K562 (cell line): ENCODE data around the gene IQCF6. TPM values are rescaled to one million over a fixed set of nuclear protein-coding genes. Genes with fewer than 3 reads are reported as not detected.

Experiments used
- ATAC-seq: fragments of 200-7000 bp; cut with Tn5 transposase; 3 replicates; pipeline ENCODE4 v1.9.1; 2020; ENCODE audit warnings: moderate library complexity
- BruUV-seq: library from RNA; stranded (reverse); fragments of 400-500 nt; replicated peaks from 2 replicates; lab custom pipeline; 2021; lab: Mats Ljungman, UMichigan
- CTCF ChIA-PET: fragments of 300-600 bp; formaldehyde crosslinking; extraction: SDS; loops from one replicate; lab custom pipeline; 2021; ENCODE audit warnings: low intra/inter-chr PET ratio; lab: Yijun Ruan, JAX
- POLR2A ChIA-PET: fragments of 300-600, 350-650 bp; sonication (Branson Sonifier 250); formaldehyde crosslinking; extraction: SDS; loops from one replicate; lab custom pipeline; 2021; ENCODE audit warnings: antibody characterized with exemption, inconsistent platforms; lab: Yijun Ruan, JAX
- DNase-seq, 4 experiments: peaks; one replicate each; pipeline versions ENCODE4 v3.0.0 to v3.0.0-alpha.2; 2011 to 2018; ENCODE audit warnings: low spot score in 3 of 4, mixed read lengths in 3 of 4; ENCODE audit errors: extremely low read depth in 1 of 4
- FAIRE-seq: peaks from 2 replicates; lab custom pipeline; 2011; peaks lifted over from hg19 to GRCh38; lab: Jason Lieb, UNC
- H2AFZ ChIP-seq: 2 replicates; pipeline ENCODE4 v1.6.0; 2011; ENCODE audit warnings: low read depth, low read length, control low read depth, inconsistent platforms
- H3K27ac ChIP-seq: fragments of 200-600 bp; 3 replicates; pipeline ENCODE4 v1.8.0; 2011; ENCODE audit warnings: low read depth, mild to moderate bottlenecking, control low read depth, inconsistent platforms, low read length, moderate library complexity, mixed read lengths; ENCODE audit errors: extremely low read depth
- H3K27me3 ChIP-seq, 2 experiments: fragments of 300-600 bp in 1 of 2; 2 replicates in 1 of 2; 3 replicates in 1 of 2; pipeline versions ENCODE4 v1.6.0 to v1.8.0; 2011; ENCODE audit warnings: inconsistent platforms in 2 of 2, low read length in 2 of 2, mild to moderate bottlenecking in 1 of 2, mixed read lengths in 1 of 2, moderate library complexity in 1 of 2; ENCODE audit not compliant: control insufficient read depth in 2 of 2, insufficient read depth in 2 of 2
- H3K36me3 ChIP-seq: fragments of 300-600 bp; 3 replicates; pipeline ENCODE4 v1.8.0; 2011; ENCODE audit warnings: mild to moderate bottlenecking, low read length, inconsistent platforms; ENCODE audit not compliant: control insufficient read depth, insufficient read depth
- H3K4me1 ChIP-seq, 2 experiments: fragments of 200-600 bp in 1 of 2; replicated peaks in 1 of 2; 2 replicates in 1 of 2; 3 replicates in 1 of 2; pipeline versions ENCODE4 v1.5.1 to v1.8.0; 2011; ENCODE audit warnings: inconsistent platforms in 2 of 2, low read length in 2 of 2, mild to moderate bottlenecking in 1 of 2, mixed read lengths in 1 of 2, moderate library complexity in 1 of 2; ENCODE audit not compliant: control insufficient read depth in 2 of 2, insufficient read depth in 2 of 2
- H3K4me2 ChIP-seq: 2 replicates; pipeline ENCODE4 v1.6.1; 2011; ENCODE audit warnings: low read length, control low read depth, inconsistent platforms, mixed read lengths; ENCODE audit not compliant: insufficient read depth
- H3K4me3 ChIP-seq: fragments of 200-600 bp; sonication (generic), shearing (Covaris generic); 2 replicates; pipeline ENCODE4 v1.5.1; 2016; ENCODE audit warnings: control low read depth, inconsistent platforms
- H3K79me2 ChIP-seq: fragments of 200-600 bp; 3 replicates; pipeline ENCODE4 v1.8.0; 2011; ENCODE audit warnings: low read length, inconsistent platforms; ENCODE audit not compliant: control insufficient read depth, insufficient read depth
- H3K9ac ChIP-seq, 2 experiments: 2 replicates each; pipeline versions ENCODE4 v1.6.0 to v1.6.1; 2011; ENCODE audit warnings: low read depth in 2 of 2, low read length in 2 of 2, control low read depth in 1 of 2, inconsistent platforms in 1 of 2, mild to moderate bottlenecking in 1 of 2, mixed read lengths in 1 of 2; ENCODE audit not compliant: insufficient read depth in 1 of 2
- H3K9me1 ChIP-seq: one replicate; pipeline ENCODE4 v1.6.0; 2011; ENCODE audit warnings: inconsistent platforms, mild to moderate bottlenecking, low read length, moderate library complexity; ENCODE audit not compliant: control insufficient read depth, insufficient read depth
- H3K9me3 ChIP-seq: replicated peaks from 2 replicates; pipeline ENCODE4 v1.5.1; 2011; ENCODE audit warnings: low read depth, low read length, inconsistent platforms; ENCODE audit not compliant: control insufficient read depth, insufficient read depth
- H4K20me1 ChIP-seq: replicated peaks from 2 replicates; pipeline ENCODE4 v1.6.1; 2011; ENCODE audit warnings: low read length, inconsistent platforms, mixed read lengths; ENCODE audit not compliant: control insufficient read depth, insufficient read depth
- BRF1 ChIP-seq: IDR thresholded peaks from 3 replicates; pipeline ENCODE4 v1.6.1; 2011; ENCODE audit warnings: borderline replicate concordance, mild to moderate bottlenecking; ENCODE audit not compliant: insufficient read length; ENCODE audit errors: extremely low read depth
- CBX2 ChIP-seq: fragments of 200-600 bp; sonication (generic); IDR thresholded peaks from one replicate; pipeline ENCODE4 v1.6.1; 2012; ENCODE audit warnings: mild to moderate bottlenecking, low read length, inconsistent platforms; ENCODE audit not compliant: insufficient read depth, poor library complexity, severe bottlenecking
- GTF2E2 ChIP-seq: fragments of 200-800 bp; sonication (Bioruptor generic); IDR thresholded peaks from 2 replicates; pipeline ENCODE4 v1.6.1; 2016; ENCODE audit warnings: missing genetic modification characterization, missing compliant biosample characterization
- HDAC1 ChIP-seq, 2 experiments: fragments of 450-650 bp; IDR thresholded peaks; 2 replicates each; pipeline ENCODE4 v1.6.1; 2016 to 2017; ENCODE audit warnings: inconsistent platforms in 1 of 2, mild to moderate bottlenecking in 1 of 2, moderate library complexity in 1 of 2
- NR2C2 ChIP-seq, 2 experiments: fragments of 200-800 bp in 1 of 2; sonication (Bioruptor generic) in 1 of 2; sonication (generic) in 1 of 2; formaldehyde crosslinking in 1 of 2; IDR thresholded peaks; 2 replicates each; pipeline versions ENCODE4 v1.6.1 to v1.8.0; 2016 to 2022; ENCODE audit warnings: mild to moderate bottlenecking in 1 of 2, missing compliant biosample characterization in 1 of 2, missing genetic modification characterization in 1 of 2, missing genetic modification reagents in 1 of 2
- STAG1 ChIP-seq: sonication (generic); formaldehyde crosslinking; IDR thresholded peaks from 2 replicates; pipeline ENCODE4 v1.5.0; 2020; ENCODE audit warnings: missing genetic modification reagents, borderline replicate concordance
- TFAM ChIP-seq: fragments of 250-450 bp; sonication (Bioruptor Pico); conservative IDR thresholded peaks from 2 replicates; pipeline ENCODE4 v1.5.0; 2021; ENCODE audit warnings: mild to moderate bottlenecking, moderate library complexity
- WGBS: fragments of 100-300 bp; shearing (Covaris generic); methylation state at CpG from one replicate; pipeline ENCODE4 v1.1.6; 2016; ENCODE audit warnings: low coverage, mixed read lengths; ENCODE audit not compliant: insufficient coverage; ENCODE audit errors: missing lambda C conversion rate; 5-methylcytosine and 5-hydroxymethylcytosine counted together
- in situ Hi-C: fragments of 300-500 bp; cut with MboI; formaldehyde crosslinking; loops from 4 replicates; pipeline ENCODE4 v1.15.0; 2018; ENCODE audit warnings: inconsistent platforms, mixed read lengths
- intact Hi-C: fragments of 100-400 bp; cut with micrococcal nuclease; formaldehyde crosslinking; loops from 2 replicates; pipeline ENCODE4 v1.14.2; 2022
- polyA plus RNA-seq, 8 experiments: library from polyadenylated mRNA; depleted of rRNA in 4 of 8; stranded (reverse) in 5 of 8; unstranded in 3 of 8; fragments of >200 nt; fragmentation: Nextera tagmentation in 2 of 8; fragmentation: Illumina TruSeq in 1 of 8; extraction: Ambion mirVana in 2 of 8; extraction: Trizol in 1 of 8; gene quantifications; 2 replicates each; pipeline versions ENCODE4 v1.2.1 to v1.2.3, GENCODE V29; 2011 to 2014; ENCODE audit warnings: inconsistent platforms in 1 of 8, missing spikeins in 1 of 8
- total RNA-seq, 7 experiments: library from RNA; depleted of rRNA in 6 of 7; stranded (reverse); fragments of >200 nt in 6 of 7; fragmentation: Illumina TruSeq in 2 of 7; extraction: Trizol in 2 of 7; gene quantifications; 2 replicates each; pipeline versions ENCODE4 v1.2.1 to v1.2.3, GENCODE V29; 2011 to 2021; ENCODE audit warnings: low replicate concordance in 1 of 7
- TF ChIP-seq, protein P1 (sequence below): sonication (generic); IDR thresholded peaks from 2 replicates; pipeline ENCODE4 v1.6.1; 2016
- TF ChIP-seq, protein P2 (sequence below): fragments of 450-650 bp; IDR thresholded peaks from 2 replicates; pipeline ENCODE4 v1.6.1; 2016
- TF ChIP-seq, protein P3 (sequence below), 2 experiments: fragments of 150-350 bp in 1 of 2; IDR thresholded peaks; 2 replicates each; pipeline ENCODE4 v1.6.1; 2012 to 2016; ENCODE audit warnings: low read depth in 2 of 2, low read length in 2 of 2, mild to moderate bottlenecking in 1 of 2, moderate library complexity in 1 of 2

The IQCF6 gene
- total and polyA plus RNA-seq, 9 of the 15 experiments (the other 6 are each of a cell fraction or from before 2014, with no cell fraction given), result not detected

DNA sequence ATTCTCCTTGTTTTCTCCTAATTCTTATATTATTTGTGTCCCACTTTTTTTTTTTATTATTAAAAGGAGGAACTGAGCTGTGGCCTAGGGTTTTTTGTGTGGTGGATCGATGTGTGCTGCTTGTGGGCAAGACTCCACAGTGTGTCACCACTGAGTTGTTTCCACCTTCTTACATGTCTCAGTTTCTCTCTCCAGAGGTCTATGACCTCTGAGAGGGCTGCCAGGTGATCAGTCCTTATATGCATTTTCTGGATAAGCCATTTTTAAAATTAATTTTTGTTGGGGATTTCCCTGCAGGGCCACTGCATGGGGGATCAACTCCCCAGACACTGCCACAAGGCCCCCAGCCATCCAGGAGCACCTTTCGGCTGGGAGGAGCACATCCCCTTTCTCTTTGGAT is 27.8 kb downstream of the IQCF6 start:
- 8% methylated on average over 2 of the region's 2 CpGs for WGBS
- H2AFZ ChIP-seq, result no peak overlapping the region
- H3K79me2 ChIP-seq, result no peaks in the 10 kb centered on the region
- H3K9me1 ChIP-seq, result no peaks in the 10 kb centered on the region
- H3K4me3 ChIP-seq, result no peak overlapping the region
- no peaks in the 10 kb centered on the region for H3K9me3 ChIP-seq
- no peaks in the 10 kb centered on the region for H3K36me3 ChIP-seq
- H3K9ac ChIP-seq, result no peak overlapping the region
- BruUV-seq, result no TSS peak
- no peak for ATAC-seq
- H3K4me2 ChIP-seq, result no peak overlapping the region
- no peak overlapping the region for H3K27ac ChIP-seq
- TF ChIP-seq CBX2 (no peak), STAG1 (no peak), GTF2E2 (no peak), HDAC1 (IDR thresholded peaks at IDR 0.05) (no peak), TFAM (no peak), BRF1 (no peak), NR2C2 (CRISPR knock-in tag; IDR thresholded peaks at IDR 0.05) (no peak), NR2C2 (tag; IDR thresholded peaks at IDR 0.05) (no peak)
- TF ChIP-seq, protein P1, sequence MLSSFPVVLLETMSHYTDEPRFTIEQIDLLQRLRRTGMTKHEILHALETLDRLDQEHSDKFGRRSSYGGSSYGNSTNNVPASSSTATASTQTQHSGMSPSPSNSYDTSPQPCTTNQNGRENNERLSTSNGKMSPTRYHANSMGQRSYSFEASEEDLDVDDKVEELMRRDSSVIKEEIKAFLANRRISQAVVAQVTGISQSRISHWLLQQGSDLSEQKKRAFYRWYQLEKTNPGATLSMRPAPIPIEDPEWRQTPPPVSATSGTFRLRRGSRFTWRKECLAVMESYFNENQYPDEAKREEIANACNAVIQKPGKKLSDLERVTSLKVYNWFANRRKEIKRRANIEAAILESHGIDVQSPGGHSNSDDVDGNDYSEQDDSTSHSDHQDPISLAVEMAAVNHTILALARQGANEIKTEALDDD, result no peak
- TF ChIP-seq, protein P2, sequence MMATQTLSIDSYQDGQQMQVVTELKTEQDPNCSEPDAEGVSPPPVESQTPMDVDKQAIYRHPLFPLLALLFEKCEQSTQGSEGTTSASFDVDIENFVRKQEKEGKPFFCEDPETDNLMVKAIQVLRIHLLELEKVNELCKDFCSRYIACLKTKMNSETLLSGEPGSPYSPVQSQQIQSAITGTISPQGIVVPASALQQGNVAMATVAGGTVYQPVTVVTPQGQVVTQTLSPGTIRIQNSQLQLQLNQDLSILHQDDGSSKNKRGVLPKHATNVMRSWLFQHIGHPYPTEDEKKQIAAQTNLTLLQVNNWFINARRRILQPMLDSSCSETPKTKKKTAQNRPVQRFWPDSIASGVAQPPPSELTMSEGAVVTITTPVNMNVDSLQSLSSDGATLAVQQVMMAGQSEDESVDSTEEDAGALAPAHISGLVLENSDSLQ, result no peak
- TF ChIP-seq, protein P3, sequence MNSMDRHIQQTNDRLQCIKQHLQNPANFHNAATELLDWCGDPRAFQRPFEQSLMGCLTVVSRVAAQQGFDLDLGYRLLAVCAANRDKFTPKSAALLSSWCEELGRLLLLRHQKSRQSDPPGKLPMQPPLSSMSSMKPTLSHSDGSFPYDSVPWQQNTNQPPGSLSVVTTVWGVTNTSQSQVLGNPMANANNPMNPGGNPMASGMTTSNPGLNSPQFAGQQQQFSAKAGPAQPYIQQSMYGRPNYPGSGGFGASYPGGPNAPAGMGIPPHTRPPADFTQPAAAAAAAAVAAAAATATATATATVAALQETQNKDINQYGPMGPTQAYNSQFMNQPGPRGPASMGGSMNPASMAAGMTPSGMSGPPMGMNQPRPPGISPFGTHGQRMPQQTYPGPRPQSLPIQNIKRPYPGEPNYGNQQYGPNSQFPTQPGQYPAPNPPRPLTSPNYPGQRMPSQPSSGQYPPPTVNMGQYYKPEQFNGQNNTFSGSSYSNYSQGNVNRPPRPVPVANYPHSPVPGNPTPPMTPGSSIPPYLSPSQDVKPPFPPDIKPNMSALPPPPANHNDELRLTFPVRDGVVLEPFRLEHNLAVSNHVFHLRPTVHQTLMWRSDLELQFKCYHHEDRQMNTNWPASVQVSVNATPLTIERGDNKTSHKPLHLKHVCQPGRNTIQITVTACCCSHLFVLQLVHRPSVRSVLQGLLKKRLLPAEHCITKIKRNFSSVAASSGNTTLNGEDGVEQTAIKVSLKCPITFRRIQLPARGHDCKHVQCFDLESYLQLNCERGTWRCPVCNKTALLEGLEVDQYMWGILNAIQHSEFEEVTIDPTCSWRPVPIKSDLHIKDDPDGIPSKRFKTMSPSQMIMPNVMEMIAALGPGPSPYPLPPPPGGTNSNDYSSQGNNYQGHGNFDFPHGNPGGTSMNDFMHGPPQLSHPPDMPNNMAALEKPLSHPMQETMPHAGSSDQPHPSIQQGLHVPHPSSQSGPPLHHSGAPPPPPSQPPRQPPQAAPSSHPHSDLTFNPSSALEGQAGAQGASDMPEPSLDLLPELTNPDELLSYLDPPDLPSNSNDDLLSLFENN (IDR thresholded peaks at IDR 0.05; ENCODE audit: low read depth in 2 of 2, low read length in 2 of 2), result no peak
- POLR2A ChIA-PET, result no interaction called here
- H4K20me1 ChIP-seq, result no peaks in the 10 kb centered on the region
- H3K27me3 ChIP-seq, result no peaks in the 10 kb centered on the region
- intact Hi-C loops (no loop called here), in situ Hi-C loops (no loop called here)
- no peak for DNase-seq
- no peak for FAIRE-seq
- CTCF ChIA-PET, result no interaction called here
- H3K4me1 ChIP-seq, result no peaks in the 10 kb centered on the region
